H1 (cell line): Measurements from ENCODE around the gene EZH1. TPM values are rescaled to one million over a fixed set of nuclear protein-coding genes. Genes with fewer than 3 reads are reported as not detected.

ENCODE experiments used
- CHD7 ChIP-seq: fragments of 300-600 bp; sonication (generic); IDR thresholded peaks from 2 replicates; pipeline ENCODE4 v1.7.1; 2012; ENCODE audit warnings: low read length, moderate library complexity, mild to moderate bottlenecking, inconsistent platforms; ENCODE audit not compliant: insufficient replicate concordance
- KDM1A ChIP-seq: fragments of 200-600, 300-600 bp; sonication (generic); IDR thresholded peaks from 2 replicates; pipeline ENCODE4 v1.7.1; 2016; ENCODE audit warnings: mild to moderate bottlenecking, low read length, borderline replicate concordance
- RAD21 ChIP-seq, 2 experiments: IDR thresholded peaks in 1 of 2; conservative IDR thresholded peaks in 1 of 2; 2 replicates each; pipeline ENCODE4 v1.6.1; 2011; ENCODE audit warnings: low read depth in 2 of 2, low read length in 2 of 2, improper control_type of control experiment in 1 of 2, inconsistent platforms in 1 of 2, mild to moderate bottlenecking in 1 of 2, moderate library complexity in 1 of 2
- RBBP5 ChIP-seq: IDR thresholded peaks from 2 replicates; pipeline ENCODE4 v1.7.1; 2012; ENCODE audit warnings: low read depth, mild to moderate bottlenecking, inconsistent platforms, low read length, moderate library complexity, borderline replicate concordance
- polyA plus RNA-seq, 7 experiments: library from polyadenylated mRNA; depleted of rRNA in 3 of 7; stranded (reverse) in 5 of 7; unstranded in 2 of 7; fragments of >200 nt in 5 of 7; fragments of 200-250 nt in 2 of 7; gene quantifications; 1 replicate in 5 of 7; 2 replicates in 1 of 7; 4 replicates in 1 of 7; pipeline versions ENCODE4 v1.2.1 to v1.2.3, GENCODE V29; 2011 to 2013; ENCODE audit warnings: missing spikeins in 2 of 7, mixed read lengths in 2 of 7
- total RNA-seq: library from RNA; stranded (reverse); fragmentation: NEBNext Ultra II Directional; extraction: Animal tissue kit (Norgen Biotek cat#: 25700); gene quantifications from 2 replicates; pipeline ENCODE4 v1.2.1, GENCODE V29; 2021

Gene EZH1
- total and polyA plus RNA-seq, 2 of the 8 experiments (the other 6 are each of a cell fraction or from before 2014, with no cell fraction given) = 17.4 to 20.8 TPM

DNA sequence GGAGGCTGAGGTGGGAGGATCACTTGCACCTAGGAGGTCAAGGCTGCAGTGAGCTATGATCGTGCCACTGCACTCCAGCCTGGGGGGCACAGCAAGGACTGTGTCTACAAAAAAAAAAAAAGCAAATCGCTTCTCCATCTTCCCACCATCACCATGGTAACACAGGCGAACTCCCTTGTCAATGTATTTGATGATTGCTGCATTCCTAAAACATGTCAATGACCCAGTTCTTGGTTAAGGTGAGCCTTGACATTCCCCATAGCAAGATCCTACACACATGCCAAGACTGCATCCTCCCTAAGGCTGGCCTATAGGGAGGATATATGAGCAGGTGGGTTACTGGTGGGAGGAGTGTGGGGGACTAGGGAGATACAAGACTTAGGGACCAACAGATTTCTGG lies 50.3 kb downstream of the EZH1 start (continued):
- TF ChIP-seq CHD7 = no peak
- no peak for TF ChIP-seq KDM1A
- no peak for TF ChIP-seq RBBP5
- TF ChIP-seq RAD21 (IDR thresholded peaks at IDR 0.05 in 1 of 2, conservative IDR thresholded peaks at IDR 0.05 in 1 of 2; ENCODE audit: low read depth in 2 of 2, low read length in 2 of 2) = no peak
